Measurements from ENCODE around the gene CCDC80.

CCDC80 gene

GRCh38 chr3:112633757-112634156 is 7.2 kb downstream of the CCDC80 start:
- TF ChIP-seq, protein P1, sequence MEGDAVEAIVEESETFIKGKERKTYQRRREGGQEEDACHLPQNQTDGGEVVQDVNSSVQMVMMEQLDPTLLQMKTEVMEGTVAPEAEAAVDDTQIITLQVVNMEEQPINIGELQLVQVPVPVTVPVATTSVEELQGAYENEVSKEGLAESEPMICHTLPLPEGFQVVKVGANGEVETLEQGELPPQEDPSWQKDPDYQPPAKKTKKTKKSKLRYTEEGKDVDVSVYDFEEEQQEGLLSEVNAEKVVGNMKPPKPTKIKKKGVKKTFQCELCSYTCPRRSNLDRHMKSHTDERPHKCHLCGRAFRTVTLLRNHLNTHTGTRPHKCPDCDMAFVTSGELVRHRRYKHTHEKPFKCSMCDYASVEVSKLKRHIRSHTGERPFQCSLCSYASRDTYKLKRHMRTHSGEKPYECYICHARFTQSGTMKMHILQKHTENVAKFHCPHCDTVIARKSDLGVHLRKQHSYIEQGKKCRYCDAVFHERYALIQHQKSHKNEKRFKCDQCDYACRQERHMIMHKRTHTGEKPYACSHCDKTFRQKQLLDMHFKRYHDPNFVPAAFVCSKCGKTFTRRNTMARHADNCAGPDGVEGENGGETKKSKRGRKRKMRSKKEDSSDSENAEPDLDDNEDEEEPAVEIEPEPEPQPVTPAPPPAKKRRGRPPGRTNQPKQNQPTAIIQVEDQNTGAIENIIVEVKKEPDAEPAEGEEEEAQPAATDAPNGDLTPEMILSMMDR (IDR thresholded peaks at IDR 0.05; ENCODE audit: low read depth, low read length, missing control alignments), result no peak
- no peak for DNase-seq (ENCODE audit: low read depth)
- no peak overlapping the region for H3K4me3 ChIP-seq (ENCODE audit: low read depth, low read length)

DNA sequence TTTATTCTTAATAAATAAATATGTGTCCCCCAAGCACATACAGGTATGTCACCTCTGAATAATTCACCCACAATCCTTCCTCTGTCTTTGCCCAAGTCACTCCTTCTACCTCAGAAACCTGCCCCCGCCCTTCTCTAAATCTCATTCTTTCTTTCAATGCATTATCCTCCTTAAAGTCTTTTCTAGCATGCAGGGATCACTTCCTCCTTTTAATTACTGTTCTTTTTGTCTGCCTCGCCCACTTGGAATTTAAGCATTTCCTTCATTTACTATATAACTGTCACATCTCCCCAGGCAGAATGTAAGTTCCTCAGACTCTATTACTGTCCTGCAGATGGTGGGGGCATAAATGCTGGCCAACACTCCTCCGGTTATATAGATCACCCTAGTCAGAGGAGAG is 7.8 kb downstream of the CCDC80 start:
- no peak for DNase-seq (ENCODE audit: low read depth)
- TF ChIP-seq, protein P1 (IDR thresholded peaks at IDR 0.05; ENCODE audit: low read depth, low read length, missing control alignments), result no peak
- no peak overlapping the region for H3K4me3 ChIP-seq (ENCODE audit: low read depth, low read length)

GRCh38 chr3:112632596-112632995 is 8.3 kb downstream of the CCDC80 start:
- no peak for DNase-seq (ENCODE audit: low read depth)
- TF ChIP-seq, protein P1 (IDR thresholded peaks at IDR 0.05; ENCODE audit: low read depth, low read length, missing control alignments), result no peak
- no peak overlapping the region for H3K4me3 ChIP-seq (ENCODE audit: low read depth, low read length)

DNA sequence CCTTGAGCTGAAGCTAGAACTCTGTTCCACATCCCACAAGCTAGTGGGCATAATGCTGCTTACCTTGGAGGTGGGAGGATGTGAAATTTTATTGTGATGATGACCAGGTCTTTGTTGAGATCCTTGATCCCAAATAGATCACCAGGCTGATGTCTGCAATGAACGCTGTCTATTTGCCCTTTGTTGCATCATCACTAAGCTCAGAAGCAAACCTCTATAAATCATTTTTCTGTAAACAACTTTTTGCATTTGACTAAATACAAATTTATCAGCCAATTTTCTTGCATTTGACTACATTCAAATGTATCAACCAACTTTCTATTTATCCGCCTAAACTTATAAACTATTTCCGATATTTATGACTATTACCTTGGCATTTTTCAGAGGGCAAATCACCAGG is 9.7 kb downstream of the CCDC80 start:
- TF ChIP-seq, protein P1 (IDR thresholded peaks at IDR 0.05; ENCODE audit: low read depth, low read length, missing control alignments), result no peak
- DNase-seq (ENCODE audit: low read depth), result no peak
- no peak overlapping the region for H3K4me3 ChIP-seq (ENCODE audit: low read depth, low read length)

DNA sequence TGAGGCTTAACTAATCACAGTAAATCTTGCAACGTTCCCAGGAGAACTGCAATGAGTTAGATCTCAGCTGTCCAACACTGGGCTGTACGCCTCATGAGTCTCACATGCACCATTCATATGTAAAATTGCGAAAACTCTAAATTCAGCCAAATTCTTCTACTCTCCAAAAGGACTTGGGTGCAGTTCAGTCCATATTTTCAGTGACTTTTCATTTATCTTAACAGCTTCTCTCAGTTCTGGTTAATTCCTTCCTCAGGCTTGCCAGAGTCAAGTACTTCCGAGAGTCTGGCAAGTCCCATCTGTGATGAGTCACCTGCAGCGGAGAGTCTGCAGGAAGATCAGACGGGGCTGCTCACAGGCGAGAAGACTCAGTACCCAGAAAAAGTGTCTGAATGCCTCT is 11.5 kb downstream of the CCDC80 start:
- TF ChIP-seq, protein P1 (IDR thresholded peaks at IDR 0.05; ENCODE audit: low read depth, low read length, missing control alignments), result no peak
- no peak for DNase-seq (ENCODE audit: low read depth)
- no peak overlapping the region for H3K4me3 ChIP-seq (ENCODE audit: low read depth, low read length)

GRCh38 chr3:112627919-112628466 is 12.9 kb downstream of the CCDC80 start:
- H3K4me3 ChIP-seq (ENCODE audit: low read depth, low read length), result no peak overlapping the region
- DNase-seq (ENCODE audit: low read depth), result no peak
- TF ChIP-seq, protein P1 (IDR thresholded peaks at IDR 0.05; ENCODE audit: low read depth, low read length, missing control alignments), result no peak

DNA sequence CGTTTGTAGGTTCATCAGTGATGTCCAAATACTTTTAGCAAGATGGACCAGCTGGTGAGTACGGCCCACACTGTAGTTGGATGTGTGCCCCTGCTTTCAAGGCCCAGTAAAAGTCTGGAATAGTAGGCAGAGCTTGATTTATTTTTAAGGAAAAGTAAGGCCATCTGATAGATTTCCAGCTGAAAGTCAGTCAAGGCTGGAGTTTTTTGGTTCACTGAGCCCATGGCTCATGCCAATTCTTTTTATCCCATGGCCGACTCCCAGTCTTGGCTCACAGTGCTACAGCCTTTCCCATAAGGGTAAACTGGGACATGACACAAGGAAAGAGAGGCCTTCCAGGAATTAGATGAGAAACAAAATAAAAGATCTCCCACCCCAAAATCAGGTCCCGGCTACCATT is 13.5 kb downstream of the CCDC80 start:
- H3K4me3 ChIP-seq (ENCODE audit: low read depth, low read length), result no peak overlapping the region
- TF ChIP-seq, protein P1 (IDR thresholded peaks at IDR 0.05; ENCODE audit: low read depth, low read length, missing control alignments), result no peak
- no peak for DNase-seq (ENCODE audit: low read depth)

All from GM12864 (cell line).